GM23248 (cell line): ENCODE results near the gene HBA2.

Experiments
- EZH2 ChIP-seq: fragments of 200-600 bp; sonication (generic); IDR thresholded peaks from 2 replicates; pipeline ENCODE4 v1.6.1; 2018; ENCODE audit warnings: antibody characterized with exemption, mild to moderate bottlenecking; ENCODE audit not compliant: insufficient read depth, poor library complexity, severe bottlenecking
- EZH2phosphoT487 ChIP-seq: fragments of 200-600 bp; sonication (generic); IDR thresholded peaks from 2 replicates; pipeline ENCODE4 v1.6.1; 2018; ENCODE audit warnings: antibody characterized with exemption, moderate library complexity, mild to moderate bottlenecking, low read depth; ENCODE audit not compliant: insufficient read depth

- TF ChIP-seq EZH2phosphoT487 (no peak), EZH2 (no peak)
These were observed 39.0 kb upstream of the HBA2 start for GRCh38 chr16:133716-134115.
